HCT116 (cell line): ENCODE results near the gene IQCK. TPM values are rescaled to one million over a fixed set of nuclear protein-coding genes. Genes with fewer than 3 reads are reported as not detected.

Source experiments
- ATAC-seq: fragments of 200-7000 bp; cut with Tn5 transposase; 2 replicates; pipeline ENCODE4 v1.9.1; 2020; ENCODE audit warnings: mild to moderate bottlenecking, moderate library complexity
- BruUV-seq: library from RNA; stranded (reverse); fragments of 400-500 nt; replicated peaks from 2 replicates; lab custom pipeline; 2021; lab: Mats Ljungman, UMichigan
- CTCF ChIA-PET: fragments of 300-600 bp; sonication (Branson Sonifier 250); formaldehyde crosslinking; loops from one replicate; lab custom pipeline; 2021; ENCODE audit warnings: antibody characterized with exemption; lab: Charles Lee
- POLR2A ChIA-PET: fragments of 300-600, 350-600 bp; sonication (Branson Sonifier 250); formaldehyde crosslinking; loops from one replicate; lab custom pipeline; 2021; ENCODE audit warnings: antibody characterized with exemption; lab: Charles Lee
- RAD21 ChIA-PET, 2 experiments: fragments of 300-600 bp; sonication (Branson Sonifier 250); formaldehyde crosslinking; loops; one replicate each; lab custom pipeline; 2023; ENCODE audit warnings: low total read pairs in 2 of 2; ENCODE audit not compliant: uncharacterized antibody in 2 of 2, unreplicated experiment in 2 of 2, low non-redundant PET in 1 of 2; lab: Charles Lee
- DNase-seq: peaks from one replicate; pipeline ENCODE4 v3.0.0-alpha.2; 2010; ENCODE audit warnings: low read depth, low spot score
- H2AFZ ChIP-seq: fragments of 200-600 bp; shearing (Covaris generic), sonication (generic); 2 replicates; pipeline ENCODE4 v1.6.1; 2017; ENCODE audit warnings: low read depth, mixed run types, mixed read lengths, antibody characterized with exemption, low read length; ENCODE audit not compliant: poor library complexity, severe bottlenecking
- H3K27ac ChIP-seq: 2 replicates; pipeline ENCODE4 v1.5.1; 2012; ENCODE audit warnings: low read depth, low read length
- H3K27me3 ChIP-seq: fragments of 200-600 bp; sonication (generic); 2 replicates; pipeline ENCODE4 v1.6.1; 2016; ENCODE audit warnings: mixed run types, low read length, mixed read lengths; ENCODE audit not compliant: insufficient read depth
- H3K36me3 ChIP-seq, 2 experiments: fragments of 200-500 bp in 1 of 2; fragments of 200-600 bp in 1 of 2; sonication (Bioruptor generic) in 1 of 2; sonication (generic) in 1 of 2; 2 replicates each; pipeline versions ENCODE4 v1.5.1 to v1.6.1; 2014 to 2016; ENCODE audit warnings: low read length in 2 of 2, inconsistent platforms in 1 of 2, mixed read lengths in 1 of 2, mixed run types in 1 of 2; ENCODE audit not compliant: insufficient read depth in 2 of 2, control insufficient read depth in 1 of 2
- H3K4me1 ChIP-seq, 2 experiments: fragments of 200-600 bp in 1 of 2; sonication (generic) in 1 of 2; 2 replicates each; pipeline versions ENCODE4 v1.5.1 to v1.6.1; 2012 to 2017; ENCODE audit warnings: low read length in 2 of 2, inconsistent platforms in 1 of 2, mild to moderate bottlenecking in 1 of 2, mixed read lengths in 1 of 2, mixed run types in 1 of 2, moderate library complexity in 1 of 2; ENCODE audit not compliant: insufficient read depth in 2 of 2, control insufficient read depth in 1 of 2
- H3K4me2 ChIP-seq: fragments of 200-600 bp; sonication (generic); 2 replicates; pipeline ENCODE4 v1.6.1; 2017; ENCODE audit warnings: mixed run types, low read length, mixed read lengths
- H3K4me3 ChIP-seq, 2 experiments: fragments of 200-600 bp in 1 of 2; sonication (generic) in 1 of 2; replicated peaks in 1 of 2; 2 replicates each; pipeline ENCODE4 v1.5.1; 2011 to 2016; ENCODE audit warnings: low read length in 2 of 2, control low read depth in 1 of 2, low read depth in 1 of 2, mild to moderate bottlenecking in 1 of 2, mixed read lengths in 1 of 2, mixed run types in 1 of 2
- H3K79me2 ChIP-seq: fragments of 200-600 bp; sonication (generic); 2 replicates; pipeline ENCODE4 v1.6.1; 2017; ENCODE audit warnings: mild to moderate bottlenecking, mixed run types, low read length, moderate library complexity, mixed read lengths; ENCODE audit not compliant: insufficient read depth
- H3K9ac ChIP-seq: fragments of 200-600 bp; sonication (generic); 2 replicates; pipeline ENCODE4 v1.6.1; 2016; ENCODE audit warnings: low read length, mixed read lengths
- H3K9me2 ChIP-seq: fragments of 200-600 bp; sonication (generic), shearing (Covaris generic); 2 replicates; pipeline ENCODE4 v1.6.1; 2017; ENCODE audit warnings: mixed run types, mild to moderate bottlenecking, moderate library complexity; ENCODE audit not compliant: insufficient read depth
- H3K9me3 ChIP-seq, 2 experiments: fragments of 200-500 bp in 1 of 2; fragments of 200-600 bp in 1 of 2; sonication (Bioruptor generic) in 1 of 2; sonication (generic) in 1 of 2; 2 replicates each; pipeline ENCODE4 v1.6.1; 2014 to 2017; ENCODE audit warnings: low read length in 2 of 2, mixed read lengths in 2 of 2, inconsistent platforms in 1 of 2, low read depth in 1 of 2, mild to moderate bottlenecking in 1 of 2, mixed run types in 1 of 2, moderate library complexity in 1 of 2; ENCODE audit not compliant: control insufficient read depth in 1 of 2, insufficient read depth in 1 of 2
- H4K20me1 ChIP-seq: fragments of 200-600 bp; sonication (generic), shearing (Covaris generic); 2 replicates; pipeline ENCODE4 v1.6.1; 2017; ENCODE audit warnings: mixed run types, mild to moderate bottlenecking, moderate library complexity; ENCODE audit not compliant: insufficient read depth
- CBX3 ChIP-seq: IDR thresholded peaks from 2 replicates; pipeline ENCODE4 v1.6.1; 2012; ENCODE audit warnings: low read depth
- CEBPB ChIP-seq: IDR thresholded peaks from 2 replicates; pipeline ENCODE4 v1.6.1; 2012; ENCODE audit warnings: low read depth
- EGR1 ChIP-seq: IDR thresholded peaks from 2 replicates; pipeline ENCODE4 v1.6.1; 2012; ENCODE audit warnings: low read depth
- ELF1 ChIP-seq: IDR thresholded peaks from 2 replicates; pipeline ENCODE4 v1.6.1; 2012; ENCODE audit warnings: low read depth, borderline replicate concordance
- EZH2phosphoT487 ChIP-seq: fragments of 200-600 bp; IDR thresholded peaks from 2 replicates; pipeline ENCODE4 v1.6.1; 2018; ENCODE audit warnings: antibody characterized with exemption, borderline replicate concordance
- FOSL1 ChIP-seq: IDR thresholded peaks from 2 replicates; pipeline ENCODE4 v1.6.1; 2012; ENCODE audit warnings: low read depth
- POLR2A ChIP-seq: IDR thresholded peaks from 2 replicates; pipeline ENCODE4 v1.7.0; 2011; ENCODE audit warnings: borderline replicate concordance; ENCODE audit not compliant: insufficient read depth, insufficient read length; ENCODE audit errors: extremely low read depth
- POLR2AphosphoS5 ChIP-seq: IDR thresholded peaks from 2 replicates; pipeline ENCODE4 v1.6.1; 2011; ENCODE audit warnings: mild to moderate bottlenecking, low read depth, low read length, moderate library complexity
- RAD21 ChIP-seq: IDR thresholded peaks from 2 replicates; pipeline ENCODE4 v1.6.1; 2012; ENCODE audit warnings: low read depth, mild to moderate bottlenecking
- SIN3A ChIP-seq: IDR thresholded peaks from 2 replicates; pipeline ENCODE4 v1.6.1; 2012; ENCODE audit warnings: low read depth
- SP1 ChIP-seq: IDR thresholded peaks from 2 replicates; pipeline ENCODE4 v1.6.1; 2012; ENCODE audit warnings: low read depth
- SRF ChIP-seq: IDR thresholded peaks from 2 replicates; pipeline ENCODE4 v1.6.1; 2012; ENCODE audit warnings: low read depth
- YY1 ChIP-seq: IDR thresholded peaks from 2 replicates; pipeline ENCODE4 v1.6.1; 2011; ENCODE audit warnings: low read length, low read depth, moderate library complexity, mild to moderate bottlenecking; ENCODE audit not compliant: insufficient replicate concordance; ENCODE audit errors: extremely low read depth
- ZFX ChIP-seq: fragments of 450-650 bp; IDR thresholded peaks from 2 replicates; pipeline ENCODE4 v1.6.1; 2017
- ZNF274 ChIP-seq: fragments of 200-500 bp; sonication (Bioruptor generic); IDR thresholded peaks from 2 replicates; pipeline ENCODE4 v1.6.1; 2014; ENCODE audit warnings: mild to moderate bottlenecking, low read depth, low read length, inconsistent platforms
- intact Hi-C: fragments of 100-400 bp; cut with micrococcal nuclease; formaldehyde crosslinking; loops from 2 replicates; pipeline ENCODE4 v1.10.0; 2022
- total RNA-seq: library from RNA; stranded (reverse); gene quantifications from one replicate; pipeline ENCODE4 v1.2.1, GENCODE V29; 2021; ENCODE audit not compliant: unreplicated experiment
- TF ChIP-seq, protein P1 (sequence below), 3 experiments: fragments of 200-600 bp in 1 of 3; sonication (generic) in 1 of 3; IDR thresholded peaks in 2 of 3; conservative IDR thresholded peaks in 1 of 3; 2 replicates each; pipeline ENCODE4 v1.5.1; 2012 to 2017; ENCODE audit warnings: low read depth in 2 of 3, low read length in 2 of 3, antibody characterized with exemption in 1 of 3, borderline replicate concordance in 1 of 3, control low read depth in 1 of 3, mild to moderate bottlenecking in 1 of 3, mixed read lengths in 1 of 3, mixed run types in 1 of 3, moderate library complexity in 1 of 3; ENCODE audit not compliant: insufficient read depth in 1 of 3
- TF ChIP-seq, protein P2 (sequence below): IDR thresholded peaks from 2 replicates; pipeline ENCODE4 v1.6.1; 2012
- TF ChIP-seq, protein P3 (sequence below): IDR thresholded peaks from 2 replicates; pipeline ENCODE4 v1.6.1; 2012; ENCODE audit warnings: low read depth

IQCK gene
- total RNA-seq, 1 experiment from 2014 or later, result 11.8 TPM

DNA sequence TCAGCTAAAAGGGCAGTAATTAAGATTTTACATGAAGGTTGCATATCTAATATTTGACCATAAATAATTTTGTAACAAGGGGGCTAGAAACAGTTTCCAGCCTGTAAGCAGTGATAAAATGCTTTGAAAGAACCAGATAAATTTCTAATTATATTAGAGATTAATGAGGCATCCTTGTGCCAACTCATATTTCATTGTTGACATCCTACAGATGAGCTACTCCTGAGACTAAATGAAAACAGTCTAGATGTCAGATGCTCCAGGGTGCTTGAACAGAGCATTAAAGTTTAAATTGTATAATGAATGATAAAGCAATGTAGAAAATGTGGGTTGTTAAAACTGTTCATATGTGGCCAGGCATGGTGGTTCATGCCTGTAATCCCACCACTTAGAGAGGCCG lies 23.3 kb downstream of the IQCK start:
- ChIA-PET RAD21 (no interaction called here), POLR2A (no interaction called here), CTCF (no interaction called here)
- no TSS peak for BruUV-seq
- DNase-seq, result no peak
- Histone ChIP-seq H3K4me2 (no peak overlapping the region), H3K36me3 (no peaks in the 10 kb centered on the region; a peak in 1 of 4 replicates), H3K79me2 (no peaks in the 10 kb centered on the region), H3K27me3 (no peaks in the 10 kb centered on the region), H3K9me3 (no peaks in the 10 kb centered on the region), H3K9ac (no peak overlapping the region), H4K20me1 (no peaks in the 10 kb centered on the region), H3K9me2 (no peaks in the 10 kb centered on the region), H3K4me3 (no peak overlapping the region), H3K27ac (no peak overlapping the region), H3K4me1 (no peaks in the 10 kb centered on the region), H2AFZ (no peak overlapping the region)
- no peak for TF ChIP-seq CBX3
- TF ChIP-seq, protein P1, sequence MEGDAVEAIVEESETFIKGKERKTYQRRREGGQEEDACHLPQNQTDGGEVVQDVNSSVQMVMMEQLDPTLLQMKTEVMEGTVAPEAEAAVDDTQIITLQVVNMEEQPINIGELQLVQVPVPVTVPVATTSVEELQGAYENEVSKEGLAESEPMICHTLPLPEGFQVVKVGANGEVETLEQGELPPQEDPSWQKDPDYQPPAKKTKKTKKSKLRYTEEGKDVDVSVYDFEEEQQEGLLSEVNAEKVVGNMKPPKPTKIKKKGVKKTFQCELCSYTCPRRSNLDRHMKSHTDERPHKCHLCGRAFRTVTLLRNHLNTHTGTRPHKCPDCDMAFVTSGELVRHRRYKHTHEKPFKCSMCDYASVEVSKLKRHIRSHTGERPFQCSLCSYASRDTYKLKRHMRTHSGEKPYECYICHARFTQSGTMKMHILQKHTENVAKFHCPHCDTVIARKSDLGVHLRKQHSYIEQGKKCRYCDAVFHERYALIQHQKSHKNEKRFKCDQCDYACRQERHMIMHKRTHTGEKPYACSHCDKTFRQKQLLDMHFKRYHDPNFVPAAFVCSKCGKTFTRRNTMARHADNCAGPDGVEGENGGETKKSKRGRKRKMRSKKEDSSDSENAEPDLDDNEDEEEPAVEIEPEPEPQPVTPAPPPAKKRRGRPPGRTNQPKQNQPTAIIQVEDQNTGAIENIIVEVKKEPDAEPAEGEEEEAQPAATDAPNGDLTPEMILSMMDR (IDR thresholded peaks at IDR 0.05 in 2 of 3, conservative IDR thresholded peaks at IDR 0.05 in 1 of 3; ENCODE audit: borderline replicate concordance in 1 of 3, insufficient read depth in 1 of 3, low read depth in 2 of 3, low read length in 2 of 3), result no peak
- TF ChIP-seq SIN3A, result no peak
- no peak for TF ChIP-seq FOSL1
- TF ChIP-seq CEBPB, result no peak
- TF ChIP-seq POLR2A, result no peak
- no peak for TF ChIP-seq POLR2AphosphoS5
- TF ChIP-seq SRF, result no peak
- no peak for TF ChIP-seq ZNF274
- TF ChIP-seq, protein P2, sequence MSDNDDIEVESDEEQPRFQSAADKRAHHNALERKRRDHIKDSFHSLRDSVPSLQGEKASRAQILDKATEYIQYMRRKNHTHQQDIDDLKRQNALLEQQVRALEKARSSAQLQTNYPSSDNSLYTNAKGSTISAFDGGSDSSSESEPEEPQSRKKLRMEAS, result no peak
- TF ChIP-seq EZH2phosphoT487, result no peak
- ATAC-seq, result no peak
- intact Hi-C loops, result no loop called here

DNA sequence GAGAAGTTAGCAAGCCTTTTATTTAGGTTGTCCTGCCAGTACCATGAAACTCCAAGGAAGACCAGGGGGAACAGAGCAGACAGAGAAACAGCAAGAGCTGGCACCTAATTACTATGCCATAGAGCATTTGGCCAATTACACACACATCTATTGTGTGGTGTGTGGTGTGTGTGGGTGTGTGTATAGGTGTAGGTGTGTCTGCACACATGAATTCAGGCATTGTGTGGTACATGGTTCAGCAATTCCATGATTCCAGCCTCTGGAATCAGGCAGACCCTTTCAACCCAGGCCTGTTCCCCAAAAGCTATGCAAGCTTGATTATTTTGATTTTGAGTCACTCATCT lies 25.7 kb downstream of the IQCK start:
- Histone ChIP-seq H3K27me3 (no peaks in the 10 kb centered on the region), H3K9ac (no peak overlapping the region), H3K4me2 (no peak overlapping the region), H3K79me2 (no peaks in the 10 kb centered on the region), H3K36me3 (no peaks in the 10 kb centered on the region), H3K9me3 (no peaks in the 10 kb centered on the region), H4K20me1 (no peaks in the 10 kb centered on the region), H3K9me2 (no peaks in the 10 kb centered on the region), H3K27ac (no peak overlapping the region), H3K4me1 (no peaks in the 10 kb centered on the region), H2AFZ (no peak overlapping the region), H3K4me3 (no peak overlapping the region)
- no peak for ATAC-seq
- intact Hi-C loops, result no loop called here
- ChIA-PET CTCF (no interaction called here), RAD21 (no interaction called here), POLR2A (no interaction called here)
- no peak for DNase-seq
- BruUV-seq, result no TSS peak
- TF ChIP-seq EZH2phosphoT487, result no peak
- TF ChIP-seq SIN3A, result no peak
- no peak for TF ChIP-seq EGR1
- no peak for TF ChIP-seq SRF
- no peak for TF ChIP-seq CBX3
- TF ChIP-seq, protein P3, sequence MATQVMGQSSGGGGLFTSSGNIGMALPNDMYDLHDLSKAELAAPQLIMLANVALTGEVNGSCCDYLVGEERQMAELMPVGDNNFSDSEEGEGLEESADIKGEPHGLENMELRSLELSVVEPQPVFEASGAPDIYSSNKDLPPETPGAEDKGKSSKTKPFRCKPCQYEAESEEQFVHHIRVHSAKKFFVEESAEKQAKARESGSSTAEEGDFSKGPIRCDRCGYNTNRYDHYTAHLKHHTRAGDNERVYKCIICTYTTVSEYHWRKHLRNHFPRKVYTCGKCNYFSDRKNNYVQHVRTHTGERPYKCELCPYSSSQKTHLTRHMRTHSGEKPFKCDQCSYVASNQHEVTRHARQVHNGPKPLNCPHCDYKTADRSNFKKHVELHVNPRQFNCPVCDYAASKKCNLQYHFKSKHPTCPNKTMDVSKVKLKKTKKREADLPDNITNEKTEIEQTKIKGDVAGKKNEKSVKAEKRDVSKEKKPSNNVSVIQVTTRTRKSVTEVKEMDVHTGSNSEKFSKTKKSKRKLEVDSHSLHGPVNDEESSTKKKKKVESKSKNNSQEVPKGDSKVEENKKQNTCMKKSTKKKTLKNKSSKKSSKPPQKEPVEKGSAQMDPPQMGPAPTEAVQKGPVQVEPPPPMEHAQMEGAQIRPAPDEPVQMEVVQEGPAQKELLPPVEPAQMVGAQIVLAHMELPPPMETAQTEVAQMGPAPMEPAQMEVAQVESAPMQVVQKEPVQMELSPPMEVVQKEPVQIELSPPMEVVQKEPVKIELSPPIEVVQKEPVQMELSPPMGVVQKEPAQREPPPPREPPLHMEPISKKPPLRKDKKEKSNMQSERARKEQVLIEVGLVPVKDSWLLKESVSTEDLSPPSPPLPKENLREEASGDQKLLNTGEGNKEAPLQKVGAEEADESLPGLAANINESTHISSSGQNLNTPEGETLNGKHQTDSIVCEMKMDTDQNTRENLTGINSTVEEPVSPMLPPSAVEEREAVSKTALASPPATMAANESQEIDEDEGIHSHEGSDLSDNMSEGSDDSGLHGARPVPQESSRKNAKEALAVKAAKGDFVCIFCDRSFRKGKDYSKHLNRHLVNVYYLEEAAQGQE, result no peak
- no peak for TF ChIP-seq ELF1
- no peak for TF ChIP-seq YY1
- no peak for TF ChIP-seq POLR2A
- TF ChIP-seq POLR2AphosphoS5, result no peak
- no peak for TF ChIP-seq SP1
- TF ChIP-seq RAD21, result no peak
- no peak for TF ChIP-seq CEBPB
- no peak for TF ChIP-seq ZFX
